Heart right ventricle (tissue), 16 donors: ENCODE measurements around the gene RAP1GDS1. TPM values are rescaled to one million over a fixed set of nuclear protein-coding genes. Genes with fewer than 3 reads are reported as not detected.

Source experiments
- ATAC-seq, 8 donors: fragments of 200-7000 bp; cut with Tn5 transposase; one replicate each; pipeline ENCODE4 v1.9.1; 2020; ENCODE audit warnings: mild to moderate bottlenecking in 8 of 8, moderate library complexity in 8 of 8, moderate number of reproducible peaks in 1 of 8
- DNase-seq, 2 donors: peaks; one replicate each; pipeline ENCODE4 v3.0.0-alpha.2; 2020
- H3K27ac ChIP-seq, 10 donors: fragments of 200-600 bp; sonication (generic) in 2 of 10; one replicate each; pipeline versions ENCODE4 v1.5.0 to v1.8.0; 2020 to 2022; ENCODE audit warnings: mild to moderate bottlenecking in 3 of 10
- H3K27me3 ChIP-seq, 7 donors: fragments of 200-600 bp; one replicate each; pipeline ENCODE4 v1.8.0; 2021 to 2022; ENCODE audit warnings: mild to moderate bottlenecking in 2 of 7
- H3K36me3 ChIP-seq, 9 donors: fragments of 200-600 bp; sonication (generic) in 1 of 9; one replicate each; pipeline versions ENCODE4 v1.5.0 to v1.8.0; 2020 to 2022; ENCODE audit warnings: mild to moderate bottlenecking in 2 of 9
- H3K4me1 ChIP-seq, 9 donors: fragments of 200-600 bp; sonication (generic) in 1 of 9; one replicate each; pipeline versions ENCODE4 v1.5.0 to v1.8.0; 2020 to 2022; ENCODE audit warnings: mild to moderate bottlenecking in 4 of 9
- H3K4me3 ChIP-seq, 10 donors: fragments of 200-600 bp; sonication (generic) in 2 of 10; one replicate each; pipeline versions ENCODE4 v1.5.0 to v1.8.0; 2020 to 2022; ENCODE audit warnings: mild to moderate bottlenecking in 7 of 10, moderate library complexity in 2 of 10
- H3K9me3 ChIP-seq, 11 donors: fragments of 200-600 bp in 10 of 11; sonication (generic) in 2 of 11; one replicate each; pipeline versions ENCODE4 v1.5.0 to v1.8.0; 2013 to 2022; ENCODE audit warnings: mild to moderate bottlenecking in 2 of 11, control low read depth in 1 of 11, moderate library complexity in 1 of 11
- CTCF ChIP-seq, 9 donors: fragments of 200-600 bp; sonication (generic) in 2 of 9; IDR thresholded peaks; one replicate each; pipeline versions ENCODE4 v1.5.0 to v1.8.0; 2021 to 2022; ENCODE audit warnings: antibody characterized with exemption in 9 of 9, mild to moderate bottlenecking in 5 of 9, moderate library complexity in 1 of 9
- WGBS, 2 donors: extraction: QIAGEN DNeasy Blood & Tissue Kit; methylation state at CpG; one replicate each; pipeline ENCODE4 v1.1.7; 2013; ENCODE audit warnings: inconsistent platforms in 1 of 2; 5-methylcytosine and 5-hydroxymethylcytosine counted together
- intact Hi-C, 10 donors: fragments of 100-400 bp; cut with DNase I; formaldehyde crosslinking; loops; one replicate each; pipeline versions ENCODE4 v1.11.1 to v1.14.2; 2022
- polyA plus RNA-seq, 2 donors: library from polyadenylated mRNA; stranded (reverse); fragments of 200-250 nt; gene quantifications; one replicate each; pipeline ENCODE4 v1.2.3, GENCODE V29; 2013
- total RNA-seq, 10 donors: library from RNA; stranded (reverse); fragmentation: NEBNext Ultra II Directional in 3 of 10; extraction: Animal tissue kit (Norgen Biotek cat#: 25700) in 3 of 10; gene quantifications; one replicate each; pipeline versions ENCODE4 v1.2.1 to v1.2.4, GENCODE V29; 2021 to 2023
- donor health status: Arrhythmogenic right ventricular cardiomyopathy.
- donor health status: ischemic (EF 13 %, LVEDD 7.1; RV severe dilation, severe dysfunction).
- donor health status: healthy with polysubstance abuse.
- donor health status: DM: no; HTN: yes; CAD: no.
- donor health status: DM: no; HTN: no; CAD: no.
- donor health status: ischemic (EF 25% LVEDD 6.9; RV normal size, moderate dysfunction).
- donor health status: ischemic (EF 25% LVEDD 5.7; RV mildly dilated, moderate dysfunction).
- donor health status: healthy.
- donor health status: DM: yes; HTN: yes; CAD: no.
- donor health status: Ischemic cardiomyopathy.
- donor health status: ischemic (EF 35%, LVEDD 5.7; RV mildly dilated, moderate dysfunction).
- donor health status: nonischemic (EF 11% LVEDD 7.7; RV severe dilation, severe dysfunction).
- donor health status: DM: yes; HTN: yes; CAD: no.
- donor health status: PGD.
- donor health status: ischemic (EF 29% LVEDD 5.4; RV normal size, mild dysfunction).
- donor health status: nonischemic (EF 23%, LVEDD 6.1; RV moderate dilation, normal function).

Gene RAP1GDS1
- total and polyA plus RNA-seq, 12 donors: 7.0 to 21.3 (median 12.7) TPM

DNA sequence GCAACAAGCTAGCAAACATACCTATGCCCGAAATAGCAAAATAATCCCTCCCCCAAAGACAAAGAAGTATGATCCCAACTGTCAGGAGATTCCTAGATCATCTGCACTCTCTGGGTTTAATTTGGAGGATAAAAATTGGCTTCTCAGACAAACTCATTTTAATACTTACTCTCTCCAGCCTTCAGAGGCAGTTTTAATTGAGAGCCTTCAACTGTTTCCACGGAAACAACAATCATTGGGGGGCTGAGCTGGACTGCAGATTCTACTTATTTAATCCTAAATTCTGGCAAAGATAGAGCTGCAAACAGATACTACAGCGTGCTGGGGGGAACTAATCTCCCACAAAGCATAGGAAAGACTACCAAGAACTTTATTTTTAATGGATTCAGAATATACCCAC, 229.1 kb downstream of the RAP1GDS1 start:
- intact Hi-C loops: no loop called here

DNA sequence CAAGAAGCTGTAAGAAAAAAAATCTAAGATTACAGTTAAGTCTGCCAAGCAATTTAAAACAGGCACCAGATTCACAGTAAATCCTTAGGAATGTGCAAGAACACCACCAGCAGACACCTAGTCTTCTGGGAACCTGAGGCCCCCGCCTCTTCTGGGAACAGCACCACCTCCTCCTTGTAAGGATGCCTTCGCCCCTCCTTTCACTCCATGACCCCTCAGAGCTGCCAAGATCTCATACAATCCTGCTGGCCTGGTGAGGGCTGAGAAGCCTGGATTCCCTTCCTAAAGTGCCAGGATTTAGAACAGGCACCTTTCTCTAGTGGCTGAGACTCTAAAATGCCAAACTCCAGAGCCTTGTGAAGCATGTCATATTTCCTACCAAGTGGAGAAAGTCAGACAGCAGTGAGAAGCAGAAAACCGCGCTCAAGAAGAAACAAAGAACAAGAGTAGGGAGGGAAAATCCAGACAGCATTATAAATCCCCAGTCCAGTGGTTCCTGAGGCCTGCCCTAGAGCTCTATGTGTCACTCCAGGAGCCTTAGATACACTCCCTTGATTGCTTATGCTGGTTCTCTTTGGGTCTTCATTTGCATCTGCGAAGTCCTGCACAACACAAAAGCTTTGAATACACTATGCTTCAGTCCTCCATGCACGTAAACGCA, 230.8 kb downstream of the RAP1GDS1 start:
- H3K4me3 ChIP-seq: no peak overlapping the region
- WGBS, 2 donors: 94 to 96% methylated on average over 7 of the region's 7 CpGs
- no peak overlapping the region for H3K27ac ChIP-seq
- DNase-seq: no peak
- H3K36me3 ChIP-seq: no peaks in the 10 kb centered on the region
- H3K9me3 ChIP-seq: no peaks in the 10 kb centered on the region
- TF ChIP-seq CTCF (IDR thresholded peaks at IDR 0.05): no peak
- no peak for ATAC-seq
- no peaks in the 10 kb centered on the region for H3K27me3 ChIP-seq
- intact Hi-C loops: no loop called here
- no peaks in the 10 kb centered on the region for H3K4me1 ChIP-seq

More for the DNA sequence above, 229.1 kb downstream of the RAP1GDS1 start:
- Histone ChIP-seq H3K27me3 (no peaks in the 10 kb centered on the region), H3K4me3 (no peak overlapping the region), H3K36me3 (no peaks in the 10 kb centered on the region), H3K4me1 (no peaks in the 10 kb centered on the region), H3K27ac (no peak overlapping the region), H3K9me3 (no peaks in the 10 kb centered on the region)
- TF ChIP-seq CTCF (IDR thresholded peaks at IDR 0.05): no peak
- DNase-seq (no peak), ATAC-seq (no peak)
- 96% methylated on average over 3 of the region's 3 CpGs for WGBS, 2 donors

DNA sequence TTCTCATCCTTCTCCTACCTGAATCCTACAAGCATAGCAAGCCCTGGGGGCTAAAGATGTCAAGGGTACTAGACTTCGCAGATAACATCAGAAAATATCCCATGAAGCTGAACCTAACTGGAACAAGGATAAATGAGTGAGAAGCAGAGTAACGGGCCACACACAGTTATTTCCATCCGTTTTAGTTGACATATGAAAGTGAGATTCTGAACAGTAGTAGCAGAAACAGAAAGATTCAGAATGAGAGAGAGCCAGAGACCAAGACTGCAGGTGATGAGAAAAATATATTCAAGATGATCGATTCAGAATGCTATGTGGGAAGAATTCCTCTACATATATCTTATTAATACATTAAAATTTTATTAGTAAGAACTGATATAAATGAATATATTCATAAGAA, 232.1 kb downstream of the RAP1GDS1 start:
- no peaks in the 10 kb centered on the region for H3K36me3 ChIP-seq
- H3K27ac ChIP-seq: no peak overlapping the region
- intact Hi-C loops: no loop called here
- H3K27me3 ChIP-seq: no peaks in the 10 kb centered on the region
- 78 to 84% methylated on average over 4 of the region's 4 CpGs for whole genome bisulfite sequencing, 2 donors
- H3K4me3 ChIP-seq: no peak overlapping the region
- H3K9me3 ChIP-seq: no peaks in the 10 kb centered on the region
- H3K4me1 ChIP-seq: no peaks in the 10 kb centered on the region
- no peak for ATAC-seq
- no peak for DNase-seq
- TF ChIP-seq CTCF (IDR thresholded peaks at IDR 0.05): no peak

Other genes with a start within 250 kb of the RAP1GDS1 start
- under 1 TPM; 0.22 to 0.58 (median 0.42) TPM for gene STPG2, start 117.9 kb upstream of the RAP1GDS1 start, total RNA-seq
- under 1 TPM; 0.04 to 0.15 TPM for gene STPG2, start 117.9 kb upstream of the RAP1GDS1 start, polyA plus RNA-seq